GM23338 (cell line): ENCODE data around the gene IL6ST. TPM values are rescaled to one million over a fixed set of nuclear protein-coding genes. Genes with fewer than 3 reads are reported as not detected.
"Not testable (repeated sequence)": the region's sequence is repeated elsewhere in the genome, so short reads cannot be mapped to it uniquely, and the experiment has no call there.

Experiments
- ATAC-seq: fragments of 200-7000 bp; cut with Tn5 transposase; 3 replicates; pipeline ENCODE4 v1.9.1; 2020
- DNase-seq: peaks from one replicate; pipeline ENCODE4 v3.0.0-alpha.2; 2015; ENCODE audit warnings: low spot score
- H2AFZ ChIP-seq: fragments of 200-600 bp; sonication (generic); 2 replicates; pipeline ENCODE4 v1.8.0; 2016; ENCODE audit warnings: antibody characterized with exemption, mild to moderate bottlenecking, moderate library complexity
- H3F3A ChIP-seq: fragments of 200-600 bp; sonication (generic); replicated peaks from 2 replicates; pipeline ENCODE4 v1.8.0; 2017; ENCODE audit warnings: antibody characterized with exemption, mixed run types, low read depth
- H3K27ac ChIP-seq: fragments of 200-600 bp; sonication (generic); 2 replicates; pipeline ENCODE4 v1.6.1; 2016; ENCODE audit warnings: low read depth
- H3K27me3 ChIP-seq: fragments of 200-600 bp; sonication (generic); 2 replicates; pipeline ENCODE4 v1.8.0; 2016; ENCODE audit warnings: mild to moderate bottlenecking, mixed run types, moderate library complexity; ENCODE audit not compliant: insufficient read depth
- H3K36me3 ChIP-seq: fragments of 200-600 bp; sonication (generic); 2 replicates; pipeline ENCODE4 v1.8.0; 2016; ENCODE audit warnings: mild to moderate bottlenecking; ENCODE audit not compliant: insufficient read depth
- H3K4me1 ChIP-seq: fragments of 200-600 bp; sonication (generic); 2 replicates; pipeline ENCODE4 v1.8.0; 2016; ENCODE audit warnings: mild to moderate bottlenecking, moderate library complexity; ENCODE audit not compliant: insufficient read depth
- H3K4me2 ChIP-seq: fragments of 200-600 bp; sonication (generic); 2 replicates; pipeline ENCODE4 v1.7.1; 2017; ENCODE audit warnings: mixed run types
- H3K4me3 ChIP-seq: fragments of 200-600 bp; sonication (generic); 2 replicates; pipeline ENCODE4 v1.6.1; 2016; ENCODE audit warnings: mixed run types
- H3K79me2 ChIP-seq: fragments of 200-600 bp; sonication (generic); replicated peaks from 2 replicates; pipeline ENCODE4 v1.8.0; 2017; ENCODE audit warnings: mild to moderate bottlenecking; ENCODE audit not compliant: insufficient read depth
- H3K9me2 ChIP-seq: fragments of 200-600 bp; sonication (generic); 2 replicates; pipeline ENCODE4 v1.8.0; 2017; ENCODE audit not compliant: insufficient read depth
- H4K20me1 ChIP-seq: fragments of 200-600 bp; sonication (generic); replicated peaks from 2 replicates; pipeline ENCODE4 v1.8.0; 2017; ENCODE audit warnings: mild to moderate bottlenecking; ENCODE audit not compliant: insufficient read depth
- H3K27ac Mint-ChIP-seq: 2 replicates; pipeline ENCODE4 v1.8.0; 2020; ENCODE audit warnings: inconsistent platforms, mild to moderate bottlenecking, moderate library complexity, mixed read lengths
- H3K27me3 Mint-ChIP-seq: 3 replicates; pipeline ENCODE4 v1.8.0; 2022; ENCODE audit warnings: low read depth, mild to moderate bottlenecking, moderate library complexity, mixed read lengths, inconsistent platforms; ENCODE audit not compliant: insufficient read depth, poor library complexity
- H3K36me3 Mint-ChIP-seq: 3 replicates; pipeline ENCODE4 v1.8.0; 2021; ENCODE audit warnings: low read depth, mild to moderate bottlenecking, inconsistent platforms, moderate library complexity, mixed read lengths
- H3K4me1 Mint-ChIP-seq: 3 replicates; pipeline ENCODE4 v1.8.0; 2020; ENCODE audit warnings: mild to moderate bottlenecking, inconsistent platforms, mixed read lengths
- H3K4me3 Mint-ChIP-seq: 3 replicates; pipeline ENCODE4 v1.8.0; 2021; ENCODE audit warnings: moderate library complexity, mild to moderate bottlenecking, inconsistent platforms, mixed read lengths
- H3K9me3 Mint-ChIP-seq: 3 replicates; pipeline ENCODE4 v1.8.0; 2020; ENCODE audit warnings: moderate library complexity, mild to moderate bottlenecking, inconsistent platforms, mixed read lengths
- ZNF462 ChIP-seq: fragments of 250-450 bp; sonication (Bioruptor Pico); IDR thresholded peaks from 2 replicates; pipeline ENCODE4 v1.5.0; 2020; ENCODE audit warnings: mild to moderate bottlenecking, moderate library complexity
- polyA plus RNA-seq: library from polyadenylated mRNA; unstranded; fragments of >200 nt; fragmentation: Nextera tagmentation; extraction: Ambion mirVana; gene quantifications from 2 replicates; pipeline ENCODE4 v1.2.1, GENCODE V29; 2016
- total RNA-seq: library from RNA; depleted of rRNA; stranded (reverse); fragments of >200 nt; shearing (Covaris generic); gene quantifications from 2 replicates; pipeline ENCODE4 v1.2.3, GENCODE V29; 2014

The IL6ST gene
- total and polyA plus RNA-seq, 2 experiments from 2014 or later = 6.7 to 9.8 TPM

GRCh38 chr5:56038206-56038605 is 43.4 kb upstream of the IL6ST start:
- H3K4me1 Mint-ChIP-seq, H3K4me3 ChIP-seq, H3K27ac Mint-ChIP-seq, H2AFZ ChIP-seq, H3K36me3 Mint-ChIP-seq, H3K4me1 ChIP-seq, H3K79me2 ChIP-seq, DNase-seq, H3K4me2 ChIP-seq, H3K9me2 ChIP-seq, H3K27me3 Mint-ChIP-seq, ATAC-seq, H3K27me3 ChIP-seq, H3F3A ChIP-seq, H3K36me3 ChIP-seq, H3K4me3 Mint-ChIP-seq, H4K20me1 ChIP-seq, H3K27ac ChIP-seq: not testable (repeated sequence)
- peaks cover 12% of the 10 kb centered on the region for H3K9me3 Mint-ChIP-seq

- no peak for TF ChIP-seq ZNF462 (CRISPR knock-in tag)
- Histone ChIP-seq H3K27me3 (no peaks in the 10 kb centered on the region), H3K36me3 (no peaks in the 10 kb centered on the region), H4K20me1 (no peaks in the 10 kb centered on the region), H3K4me1 (no peaks in the 10 kb centered on the region), H3K27ac (no peak overlapping the region), H3K4me2 (no peak overlapping the region), H3K4me3 (no peak overlapping the region), H3K79me2 (no peaks in the 10 kb centered on the region), H3F3A (no peaks in the 10 kb centered on the region), H3K9me2 (no peaks in the 10 kb centered on the region), H2AFZ (peak overlapping the region; percentile 79)
- Mint-ChIP-seq H3K27ac (no peak overlapping the region), H3K4me1 (no peaks in the 10 kb centered on the region; the same call in 2 of the 3 replicates), H3K9me3 (peaks cover 12% of the 10 kb centered on the region), H3K27me3 (peaks cover 6% of the 10 kb centered on the region), H3K4me3 (no peak overlapping the region), H3K36me3 (peaks cover 5% of the 10 kb centered on the region)
- ATAC-seq = no peak
- DNase-seq = peak; percentile 9
These were observed 42.8 kb upstream of the IL6ST start for GRCh38 chr5:56037531-56038010.

GRCh38 chr5:56035394-56035793 is 40.6 kb upstream of the IL6ST start:
- H3K4me3 Mint-ChIP-seq, H3K4me1 ChIP-seq, H3K79me2 ChIP-seq, H4K20me1 ChIP-seq, H3K27me3 Mint-ChIP-seq, H3K27ac ChIP-seq, H3K4me2 ChIP-seq, H3F3A ChIP-seq, H3K27ac Mint-ChIP-seq, H3K4me3 ChIP-seq, H3K4me1 Mint-ChIP-seq, H2AFZ ChIP-seq, ATAC-seq, H3K9me2 ChIP-seq, DNase-seq, H3K36me3 Mint-ChIP-seq, H3K36me3 ChIP-seq, H3K27me3 ChIP-seq: not testable (repeated sequence)
- H3K9me3 Mint-ChIP-seq = peaks cover 12% of the 10 kb centered on the region

GRCh38 chr5:56029871-56030630 is 35.3 kb upstream of the IL6ST start:
- H4K20me1 ChIP-seq, H3K79me2 ChIP-seq, H3K4me2 ChIP-seq, H3K9me3 Mint-ChIP-seq, H3K27me3 Mint-ChIP-seq, H3K36me3 ChIP-seq, H3K4me1 ChIP-seq, H3K27ac Mint-ChIP-seq, DNase-seq, H3K36me3 Mint-ChIP-seq, H3K4me3 ChIP-seq, H3K27ac ChIP-seq, ATAC-seq, H3K4me1 Mint-ChIP-seq, H3K27me3 ChIP-seq, H3F3A ChIP-seq, H3K9me2 ChIP-seq, H2AFZ ChIP-seq, H3K4me3 Mint-ChIP-seq: not testable (repeated sequence)
